GM19455 (cell line): ENCODE results near the gene DRICH1.
"Not testable (repeated sequence)": the region's sequence is repeated elsewhere in the genome, so short reads cannot be mapped to it uniquely, and the experiment has no call there.

ENCODE experiments used
- ATAC-seq: cut with Tn5 transposase; IDR thresholded peaks from one replicate; pipeline ENCODE4 v1.9.1; 2021; ENCODE audit not compliant: unreplicated experiment

Gene DRICH1

DNA sequence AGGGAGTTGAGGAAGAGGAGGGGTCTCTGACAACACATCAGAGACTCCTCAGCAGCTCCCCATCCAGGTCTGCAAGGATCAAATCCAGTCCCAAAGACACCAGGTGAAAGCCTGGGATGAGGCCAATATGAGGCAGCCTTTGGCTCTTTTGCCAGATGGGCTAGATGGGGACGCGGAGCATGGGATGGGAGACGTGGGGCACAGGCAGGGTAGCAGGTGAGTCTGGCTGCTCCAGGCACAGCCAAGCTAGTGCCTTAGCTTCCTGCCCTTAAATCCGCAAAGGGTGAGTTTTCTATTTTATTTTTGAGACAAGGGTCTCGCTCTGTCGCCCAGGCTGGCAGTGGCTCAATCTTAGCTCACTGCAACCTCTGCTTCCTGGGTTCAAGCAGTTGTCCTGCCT, 19.6 kb upstream of the DRICH1 start:
- ATAC-seq = no peak

DNA sequence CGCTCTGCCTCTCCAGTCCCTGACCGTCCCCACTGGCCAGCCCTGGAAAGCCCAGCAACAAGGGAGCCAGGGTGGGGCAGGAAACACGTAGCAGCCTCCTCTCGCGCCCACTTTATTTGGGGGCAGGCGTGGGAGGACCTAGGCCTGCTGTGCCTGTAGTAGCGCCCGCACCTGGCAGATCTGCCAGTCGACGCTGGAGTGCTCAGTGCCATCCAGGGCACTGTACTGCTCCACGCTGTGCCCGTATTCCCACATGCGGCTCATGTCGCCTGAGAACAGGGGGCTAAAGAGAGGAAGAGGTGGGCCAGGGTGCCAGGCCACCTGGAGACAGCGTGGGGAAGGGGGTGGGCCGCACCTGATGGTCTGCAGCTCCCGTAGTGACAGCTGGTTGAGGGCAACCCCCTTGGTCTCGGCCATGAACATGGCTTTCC, 17.0 kb upstream of the DRICH1 start:
- no peak for ATAC-seq

DNA sequence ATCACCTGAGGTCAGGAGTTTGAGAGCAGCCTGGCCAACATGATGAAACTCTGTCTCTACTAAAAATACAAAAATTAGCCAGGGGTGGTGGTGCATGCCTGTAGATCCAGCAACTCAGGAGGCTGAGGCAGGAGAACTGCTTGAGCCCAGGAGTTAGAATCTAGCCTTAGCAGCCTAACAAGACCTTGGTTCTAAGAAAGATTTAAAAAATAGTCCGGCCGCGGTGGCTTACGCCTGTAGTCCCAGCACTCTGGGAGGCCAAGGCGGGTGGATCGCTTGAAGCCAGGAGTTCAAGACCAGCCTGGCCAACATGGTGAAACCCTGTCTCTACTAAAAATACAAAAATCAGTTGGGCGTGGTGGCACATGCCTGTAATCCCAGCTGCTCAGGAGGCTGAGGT, 14.4 kb upstream of the DRICH1 start:
- ATAC-seq = not testable (repeated sequence)

DNA sequence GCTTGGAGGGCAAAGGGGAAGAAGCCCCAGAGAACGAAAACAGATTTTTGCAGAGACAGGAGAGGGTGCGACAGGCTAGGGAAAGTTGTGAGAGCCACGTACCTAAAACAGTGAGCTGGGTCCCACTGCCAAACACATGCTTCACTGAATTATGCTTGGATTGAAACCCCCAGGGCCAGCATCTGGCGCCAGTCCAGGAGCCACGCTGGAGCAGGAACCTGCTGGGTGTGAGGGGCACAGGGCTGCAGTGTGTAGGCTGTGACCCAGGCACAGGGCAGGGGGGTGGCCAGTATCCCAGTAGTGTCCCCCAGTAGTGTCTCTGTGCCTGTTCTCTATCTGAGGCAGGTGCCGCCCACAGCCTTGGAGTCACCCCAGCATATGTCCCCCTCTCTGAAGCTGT, 8.1 kb upstream of the DRICH1 start:
- not testable (repeated sequence) for ATAC-seq

DNA sequence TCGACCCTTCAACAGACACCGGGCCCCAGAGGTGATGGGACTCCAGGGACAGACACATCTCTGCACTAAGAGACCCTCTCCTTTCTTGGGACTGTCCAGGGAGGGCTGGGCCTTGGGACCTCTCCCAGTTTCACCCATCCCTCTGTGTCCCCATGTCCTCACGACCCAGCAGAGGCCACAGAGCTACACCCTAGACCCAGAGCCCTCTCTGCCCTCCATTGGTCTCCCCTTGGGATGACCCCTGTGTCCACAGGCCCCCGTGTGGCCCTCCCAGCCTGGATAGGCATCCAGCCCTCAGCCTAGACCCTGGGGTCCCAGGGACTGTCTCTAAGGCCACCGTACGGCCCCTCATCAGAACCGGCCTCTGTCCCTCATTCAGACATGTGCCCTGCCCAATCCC, 7.5 kb upstream of the DRICH1 start:
- no peak for ATAC-seq

DNA sequence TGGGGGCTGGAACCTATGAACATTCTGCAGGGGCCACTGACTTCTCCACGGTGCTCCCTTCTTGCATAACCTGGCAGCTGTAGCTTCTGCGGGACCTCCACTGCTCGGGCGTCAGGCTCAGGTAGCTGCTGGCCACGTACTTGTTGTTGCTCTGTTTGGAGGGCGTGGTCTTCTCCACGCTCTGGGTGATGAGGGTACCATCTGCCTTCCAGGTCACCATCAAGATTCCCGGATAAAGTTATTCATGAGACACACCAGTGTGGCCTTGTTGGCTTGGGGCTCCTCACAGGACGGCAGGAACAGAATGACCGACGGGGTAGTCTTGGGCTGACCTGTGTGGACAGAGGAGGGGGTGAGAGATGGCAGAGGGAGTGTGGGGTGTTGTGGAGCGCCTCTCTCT, 6.5 kb upstream of the DRICH1 start:
- ATAC-seq = no peak

DNA sequence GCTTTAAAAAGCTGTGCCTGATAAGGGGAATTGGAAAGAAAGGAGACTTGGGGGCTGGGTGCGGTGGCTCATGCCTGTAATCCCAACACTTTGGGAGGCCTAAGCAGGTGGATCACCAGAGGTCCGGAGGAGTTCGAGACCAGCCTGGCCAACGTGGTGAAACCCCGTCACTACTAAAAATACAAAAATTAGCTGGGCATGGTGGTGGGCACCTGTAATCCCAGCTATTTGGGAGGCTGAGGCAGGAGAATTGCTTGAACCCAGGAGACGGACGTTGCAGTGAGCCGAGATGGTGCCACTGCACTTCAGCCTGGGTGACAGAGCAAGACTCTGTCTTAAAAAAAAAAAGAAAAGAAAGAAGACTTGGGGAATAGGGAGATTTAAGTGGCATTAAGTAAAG, 3.2 kb upstream of the DRICH1 start:
- not testable (repeated sequence) for ATAC-seq

DNA sequence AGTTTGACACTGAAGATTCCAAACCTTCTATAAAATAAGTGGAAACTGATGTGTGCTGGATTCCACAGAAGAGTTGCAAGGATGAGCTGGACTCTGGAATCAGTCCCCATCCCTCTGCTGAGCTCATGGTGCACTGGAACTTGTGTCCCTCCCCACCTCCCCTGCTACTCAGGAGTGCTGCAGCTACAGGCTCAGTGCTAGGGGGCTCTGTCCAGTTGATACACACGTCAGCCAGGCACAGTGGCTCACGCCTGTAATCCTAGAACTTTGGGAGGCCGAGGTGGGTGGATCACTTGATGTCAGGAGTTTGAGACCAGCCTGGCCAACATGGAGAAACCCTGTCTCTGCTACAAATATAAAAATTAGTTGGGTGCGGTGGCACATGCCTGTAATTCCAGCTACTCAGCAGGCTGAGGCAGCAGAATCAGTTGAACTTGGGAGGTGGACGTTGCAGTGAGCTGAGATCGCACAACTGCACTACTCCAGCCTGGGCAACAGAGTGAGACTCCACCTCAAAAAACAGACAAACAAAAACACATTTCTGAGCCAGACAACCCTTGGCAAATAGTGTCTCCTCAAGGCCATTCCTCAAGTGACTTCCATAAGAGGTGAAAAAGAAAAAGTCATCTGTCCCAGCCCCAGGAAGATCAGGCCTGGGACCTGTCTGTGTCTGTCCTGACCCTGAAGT, 3.9 kb downstream of the DRICH1 start:
- ATAC-seq = not testable (repeated sequence)

DNA sequence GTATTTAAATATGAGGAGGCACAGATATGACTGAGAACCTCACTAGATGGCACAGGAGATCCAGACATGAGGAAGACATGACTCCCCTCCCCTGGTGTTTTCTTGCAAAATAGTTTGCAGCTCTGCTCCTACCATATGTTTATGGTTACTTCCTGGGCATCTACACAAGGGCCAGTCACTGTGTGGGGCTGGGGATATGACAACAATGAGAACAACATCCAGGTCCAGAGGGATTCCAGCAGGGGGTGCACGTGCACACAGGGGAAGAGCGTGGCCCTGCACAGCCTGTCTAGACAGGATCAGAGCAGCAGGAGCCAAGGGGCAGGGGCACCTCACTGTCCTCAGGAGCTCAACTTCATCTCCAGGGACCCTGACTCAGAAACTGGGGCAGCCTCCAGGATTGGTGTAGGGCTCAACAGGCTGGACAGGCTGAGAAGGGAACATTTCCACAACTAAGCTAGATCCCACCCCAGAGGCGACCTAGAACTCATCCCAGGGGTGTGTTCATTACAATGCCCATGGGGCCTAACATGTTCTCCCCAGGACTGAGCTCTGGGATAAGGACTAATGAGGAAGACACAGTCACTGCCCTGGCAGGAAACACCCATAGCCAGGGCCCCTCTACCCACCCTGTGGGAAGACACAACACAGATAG, 4.6 kb downstream of the DRICH1 start:
- ATAC-seq = not testable (repeated sequence)

DNA sequence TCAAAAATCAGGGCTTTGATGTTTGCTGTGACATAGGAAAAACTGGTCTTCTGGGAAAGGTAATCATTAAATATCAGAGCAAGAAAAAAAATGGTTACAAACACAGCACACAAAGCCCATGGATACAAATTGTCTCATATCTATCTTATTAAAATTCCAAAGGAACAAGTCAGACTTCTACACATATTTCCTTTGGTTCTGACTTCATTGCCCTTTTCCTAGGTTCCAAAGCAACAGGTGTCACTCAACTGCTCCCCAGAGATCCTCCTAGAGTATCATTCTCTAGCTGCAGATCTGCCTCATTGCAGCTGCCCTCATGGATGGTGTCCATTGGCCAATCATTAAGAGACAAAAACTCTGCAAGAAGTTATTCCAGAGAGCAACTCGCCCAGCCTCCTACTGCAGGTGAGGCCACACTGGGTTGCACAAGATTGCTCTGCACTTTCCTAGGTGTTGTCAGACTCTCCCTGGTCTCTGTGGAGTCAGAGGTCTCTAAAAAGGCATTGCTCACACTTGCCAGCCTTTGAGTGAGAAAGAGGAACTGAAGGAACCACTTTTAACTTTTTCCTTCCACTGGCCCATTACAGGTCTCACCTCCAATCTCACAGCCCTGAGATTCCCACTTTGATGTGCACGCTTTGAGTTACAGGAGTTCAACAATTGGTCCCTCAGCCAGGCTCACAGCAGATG, 5.7 kb downstream of the DRICH1 start:
- ATAC-seq = no peak

DNA sequence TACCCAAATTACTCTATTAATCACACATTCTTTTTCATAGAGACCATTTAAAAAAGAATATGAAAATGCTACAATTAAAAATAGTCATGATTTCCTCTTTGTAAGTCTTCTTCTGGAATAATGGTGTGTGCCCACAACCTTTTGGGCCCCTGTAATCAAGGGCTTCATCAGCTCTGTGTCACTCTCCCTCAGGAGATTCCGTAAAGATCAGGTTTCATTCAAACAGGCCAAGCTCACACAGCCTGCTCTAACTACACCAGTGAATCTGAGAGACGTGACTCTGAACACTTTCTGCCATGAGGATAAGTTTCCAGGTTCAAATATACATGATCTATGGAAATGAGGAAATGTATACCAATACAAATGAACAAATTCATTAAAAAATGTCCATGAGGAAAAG, 9.5 kb downstream of the DRICH1 start:
- ATAC-seq = no peak

DNA sequence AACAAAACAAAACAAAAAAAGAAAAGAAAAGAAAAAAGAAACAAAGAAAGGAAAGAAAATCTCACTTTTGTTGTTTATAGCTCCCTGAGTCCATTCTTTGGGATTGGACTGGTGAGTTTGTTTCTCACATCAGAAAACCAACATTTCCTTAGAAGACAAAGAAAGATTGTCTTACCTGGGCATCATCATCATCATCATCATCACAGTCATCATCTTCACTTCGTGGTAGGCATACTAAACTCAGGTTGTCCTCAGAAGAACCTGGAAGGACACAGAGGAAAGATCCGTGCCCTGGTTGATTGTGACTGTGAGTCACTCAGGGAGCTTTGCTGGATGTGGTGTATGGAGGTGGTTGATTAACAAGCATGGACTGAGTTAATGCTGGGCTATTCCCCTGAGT, 10.2 kb downstream of the DRICH1 start:
- ATAC-seq = not testable (repeated sequence)

DNA sequence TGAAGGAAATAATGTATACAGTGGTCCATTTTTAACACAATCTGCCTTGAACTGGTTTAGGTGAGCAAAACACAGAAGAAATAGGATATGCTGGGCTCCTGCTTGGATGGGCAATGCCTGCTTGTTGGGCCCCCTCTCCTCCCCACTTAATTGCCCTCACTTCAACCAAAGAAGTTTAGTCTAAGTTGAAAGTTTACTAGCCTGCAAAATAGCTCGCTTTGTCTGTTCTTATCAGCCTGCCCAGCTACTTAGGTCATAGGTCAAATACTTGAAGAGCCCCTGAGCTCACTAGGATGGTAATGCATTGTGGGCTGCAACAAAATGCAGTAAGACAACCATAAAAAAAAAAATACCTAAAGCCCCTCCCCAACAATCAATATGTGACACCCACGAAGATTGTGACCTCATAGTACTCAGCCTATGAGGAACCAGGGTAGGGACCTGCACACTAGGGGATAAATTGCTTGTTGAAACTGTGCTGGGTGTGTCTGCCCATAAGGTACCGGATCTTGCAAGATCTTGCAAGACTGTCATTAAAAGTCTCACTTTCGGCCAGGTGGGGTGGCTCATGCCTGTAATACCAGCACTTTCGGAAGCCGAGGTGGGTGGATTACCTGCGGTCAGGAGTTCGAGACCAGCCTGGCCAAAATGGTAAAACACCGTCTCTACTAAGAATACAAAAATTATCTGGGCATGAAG, 10.9 kb downstream of the DRICH1 start:
- ATAC-seq = no peak

DNA sequence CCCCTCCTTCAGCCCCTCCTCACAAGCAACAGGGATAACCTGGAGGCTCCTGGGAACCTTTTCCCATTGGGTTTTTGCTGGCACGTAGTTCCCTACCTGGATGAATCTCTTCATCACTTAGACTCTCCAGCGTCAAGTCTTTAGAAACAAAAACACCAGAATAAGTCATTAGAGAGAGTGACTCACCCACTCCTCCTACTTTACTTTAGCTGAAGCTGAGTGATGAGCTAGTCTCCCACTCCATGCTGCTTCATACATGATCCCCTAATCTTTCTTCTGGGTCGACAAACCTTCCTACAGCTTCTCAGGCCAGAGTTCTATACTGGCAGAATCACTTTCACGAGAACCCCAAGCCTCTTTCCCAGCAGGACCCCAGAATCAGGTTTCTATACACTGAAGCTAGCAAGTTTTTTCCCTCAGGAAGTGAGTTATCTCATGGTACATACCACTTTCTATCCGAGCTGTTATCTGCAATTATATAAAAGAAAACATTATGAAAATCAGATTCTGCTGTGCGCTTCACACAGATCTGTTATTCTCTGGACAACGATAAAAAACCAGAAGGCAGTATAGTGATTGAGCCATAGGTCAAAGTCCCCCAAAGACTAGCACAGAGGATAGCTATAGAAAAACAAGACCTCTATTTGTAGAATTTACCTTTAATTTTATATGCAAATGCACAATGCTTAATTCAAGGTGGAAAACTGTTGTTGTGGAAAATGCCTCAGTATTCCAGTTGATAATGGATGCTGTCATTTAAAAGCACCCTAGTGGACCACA, 18.7 kb downstream of the DRICH1 start:
- ATAC-seq = no peak

DNA sequence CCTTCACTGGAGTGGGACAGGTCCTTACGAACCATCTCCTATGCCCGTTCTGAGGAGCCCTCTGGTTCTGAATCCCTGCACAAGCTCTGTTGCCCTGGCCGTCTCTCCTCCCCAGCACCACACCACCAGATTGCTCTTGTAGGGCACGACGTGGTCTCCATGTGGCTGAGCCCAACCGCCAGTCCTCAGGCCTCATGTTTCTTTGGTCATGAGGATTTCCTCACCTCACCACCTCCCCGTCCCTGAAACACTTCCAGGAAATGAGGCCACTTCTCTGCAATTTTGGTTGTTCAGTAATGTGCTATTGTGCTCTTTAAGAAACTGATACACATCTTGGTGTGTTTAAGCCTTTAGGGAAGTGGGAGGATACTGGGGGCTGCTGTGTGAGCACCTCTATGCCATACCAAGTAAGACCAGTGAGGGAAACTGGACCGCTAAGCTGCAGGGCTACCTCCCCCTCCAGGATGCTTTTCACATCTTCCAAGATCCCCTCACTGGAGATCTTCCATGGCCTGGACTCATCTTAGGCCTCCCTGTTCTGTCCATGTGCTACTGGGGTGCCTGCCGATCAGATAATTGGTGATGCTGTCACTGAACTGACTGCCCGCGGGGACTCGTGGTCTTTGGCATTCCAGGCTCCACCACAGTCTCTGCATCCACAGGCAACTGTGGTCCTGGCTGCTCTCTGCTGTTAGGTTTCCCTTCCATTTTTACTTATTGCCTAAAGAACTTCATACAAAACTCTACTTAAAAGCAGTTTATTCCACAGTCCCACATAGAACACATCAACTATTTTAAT, 21.9 kb downstream of the DRICH1 start:
- ATAC-seq = no peak

DNA sequence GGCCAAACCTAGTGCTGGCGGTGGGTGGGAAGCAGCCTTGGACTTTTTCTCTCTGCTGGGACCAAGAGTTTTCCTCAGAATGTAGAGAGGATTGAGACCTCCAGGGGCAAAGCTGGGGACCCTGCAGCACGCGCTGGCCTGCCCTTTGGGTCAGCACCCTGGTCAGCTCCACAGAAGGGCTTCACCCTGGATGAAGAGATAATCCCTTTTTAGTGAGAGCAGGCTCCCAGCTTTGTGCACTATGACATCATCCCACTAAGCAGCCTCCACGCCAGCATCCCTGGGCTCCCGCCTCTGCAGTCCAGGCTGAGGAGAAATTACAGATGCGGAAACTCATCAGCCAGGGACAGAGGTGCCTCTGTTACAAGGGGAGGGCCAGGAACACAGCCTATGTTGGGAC, 23.5 kb downstream of the DRICH1 start:
- ATAC-seq = no peak

DNA sequence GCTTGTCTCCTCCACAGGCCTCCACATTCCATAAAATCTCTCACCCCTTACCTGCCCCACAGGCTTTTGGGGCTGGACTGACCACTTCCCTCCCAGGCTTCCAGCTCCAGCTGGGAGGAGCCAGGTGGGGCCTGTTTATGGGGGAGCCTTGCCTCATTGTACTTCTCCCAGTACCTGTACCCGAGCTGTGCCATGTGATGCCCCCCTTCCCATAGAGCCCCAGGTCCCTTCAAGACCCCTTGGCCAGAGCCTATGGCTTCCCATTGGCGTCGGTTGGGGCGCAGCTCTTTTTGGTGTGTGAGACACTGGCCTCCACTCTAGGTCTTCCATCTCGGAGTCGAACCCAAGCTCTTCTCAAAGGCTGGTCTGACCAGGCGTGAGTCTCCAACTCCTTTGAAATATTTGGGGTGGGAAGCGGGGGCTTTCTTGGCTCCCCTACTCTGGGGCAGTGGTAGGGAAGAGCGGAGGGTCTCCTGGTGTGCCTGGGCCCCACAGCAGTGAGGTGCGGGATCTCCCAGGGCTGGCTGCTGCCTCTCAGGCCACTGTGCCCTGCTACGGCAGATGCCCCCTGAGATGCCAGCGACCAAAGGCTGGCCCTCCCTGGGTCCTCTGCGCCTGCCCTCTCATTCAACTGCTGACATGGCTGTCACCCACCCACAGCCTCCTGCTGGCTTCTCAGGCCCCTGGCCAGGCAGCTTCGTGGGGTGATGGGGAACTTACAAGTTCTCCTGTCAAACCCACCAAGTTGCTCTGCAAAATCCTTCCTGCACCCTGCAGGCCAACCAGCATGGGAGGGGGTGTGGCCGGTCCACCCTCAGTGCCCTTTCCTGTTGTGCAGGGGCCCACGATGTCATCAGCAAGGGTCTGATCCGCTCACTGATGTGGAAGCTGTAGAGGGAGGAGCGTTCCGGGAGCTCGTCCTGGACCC, 25.7 kb downstream of the DRICH1 start:
- ATAC-seq = no peak

DNA sequence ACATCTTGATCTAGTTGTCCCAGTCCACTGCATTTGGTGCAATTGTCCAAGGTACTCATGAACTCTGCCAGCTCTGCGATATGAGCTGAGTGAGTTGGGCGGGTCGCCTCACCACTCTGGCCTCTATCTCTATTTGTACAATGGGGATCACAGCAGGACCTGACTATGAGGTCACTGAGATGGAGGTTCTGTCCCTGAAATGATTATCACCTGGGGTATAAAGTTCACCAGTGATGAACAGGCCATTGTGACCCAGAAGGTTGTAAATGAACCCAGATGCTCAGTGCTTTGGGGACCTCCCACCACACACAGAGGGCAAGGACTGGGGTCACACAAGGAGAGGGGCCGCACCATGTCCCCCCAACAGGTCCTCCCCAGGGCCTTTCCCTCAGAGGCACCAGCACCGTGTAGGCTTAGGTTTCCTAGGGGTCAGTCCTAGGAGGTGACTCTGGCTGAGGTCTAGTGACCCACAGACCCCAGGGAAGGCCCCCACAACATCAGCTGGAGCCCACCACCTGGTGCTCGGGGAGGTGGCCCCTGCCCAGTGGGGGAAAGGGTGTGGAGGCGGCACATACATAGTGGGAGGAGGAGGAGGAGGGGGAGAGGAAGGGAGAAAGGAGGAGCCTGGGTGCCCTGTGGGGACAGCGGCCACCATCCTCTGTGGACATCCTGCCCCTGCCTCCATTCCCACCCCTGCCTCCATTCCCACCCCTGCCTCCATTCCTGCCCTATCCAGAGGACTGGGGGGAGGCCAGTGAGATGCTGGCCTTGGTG, 27.0 kb downstream of the DRICH1 start:
- ATAC-seq = no peak
